ENCODE results near the gene ARHGAP33.

Gene ARHGAP33

GRCh38 chr19:35775298-35776101 lies at the start of gene ARHGAP33:
TSS of gene ARHGAP33 (plus strand) at chr19:35775564. CDS start at chr19:35775659, 95 bp downstream.
- DNase-seq (ENCODE audit: low read depth, low spot score) = peak; percentile 97

GRCh38 chr19:35727053-35727955 lies 48.1 kb upstream of the ARHGAP33 start:
- DNase-seq (ENCODE audit: low read depth, low spot score) = no peak

- no peak for DNase-seq (ENCODE audit: low read depth, low spot score)
These were observed 47.2 kb upstream of the ARHGAP33 start for GRCh38 chr19:35727956-35728706.

GRCh38 chr19:35729021-35729420 lies 46.3 kb upstream of the ARHGAP33 start:
- DNase-seq (ENCODE audit: low read depth, low spot score) = no peak

- DNase-seq (ENCODE audit: low read depth, low spot score) = no peak
These were observed 45.6 kb upstream of the ARHGAP33 start for GRCh38 chr19:35729763-35730162.

GRCh38 chr19:35730326-35730725 lies 45.0 kb upstream of the ARHGAP33 start:
- DNase-seq (ENCODE audit: low read depth, low spot score) = no peak

- no peak for DNase-seq (ENCODE audit: low read depth, low spot score)
These were observed 44.0 kb upstream of the ARHGAP33 start for GRCh38 chr19:35731353-35731752.

- DNase-seq (ENCODE audit: low read depth, low spot score) = no peak
These were observed 43.5 kb upstream of the ARHGAP33 start for GRCh38 chr19:35731779-35732405.

GRCh38 chr19:35732540-35733179 lies 42.7 kb upstream of the ARHGAP33 start:
- DNase-seq (ENCODE audit: low read depth, low spot score) = no peak

- no peak for DNase-seq (ENCODE audit: low read depth, low spot score)
These were observed 41.9 kb upstream of the ARHGAP33 start for GRCh38 chr19:35733180-35734125.

GRCh38 chr19:35734273-35734672 lies 41.1 kb upstream of the ARHGAP33 start:
- no peak for DNase-seq (ENCODE audit: low read depth, low spot score)

- no peak for DNase-seq (ENCODE audit: low read depth, low spot score)
These were observed 40.5 kb upstream of the ARHGAP33 start for GRCh38 chr19:35734889-35735288.

- DNase-seq (ENCODE audit: low read depth, low spot score) = no peak
These were observed 38.2 kb upstream of the ARHGAP33 start for GRCh38 chr19:35736913-35737886.

- no peak for DNase-seq (ENCODE audit: low read depth, low spot score)
These were observed 37.1 kb upstream of the ARHGAP33 start for GRCh38 chr19:35738021-35738886.

- DNase-seq (ENCODE audit: low read depth, low spot score) = no peak
These were observed 36.5 kb upstream of the ARHGAP33 start for GRCh38 chr19:35738887-35739229.

- DNase-seq (ENCODE audit: low read depth, low spot score) = no peak
These were observed 35.9 kb upstream of the ARHGAP33 start for GRCh38 chr19:35739275-35740107.

- no peak for DNase-seq (ENCODE audit: low read depth, low spot score)
These were observed 35.3 kb upstream of the ARHGAP33 start for GRCh38 chr19:35740108-35740422.

Data from ELF-1 (cell line).